Activated T-helper 1 cell treated with anti-CD3 and anti-CD28 coated beads, Interleukin-12 subunit alpha, Interleukin-12 subunit beta, Interleukin-2, Interleukin-4 antibody, amounts not matched to agents 30 ng/mL and 10 ng/mL and 1 ng/mL, durations not matched to agents 14 hours and 24 hours and 36 hours (primary cell): ENCODE measurements around the gene NELFA. TPM values are rescaled to one million over a fixed set of nuclear protein-coding genes. Genes with fewer than 3 reads are reported as not detected.

Source experiments
- DNase-seq: peaks from one replicate; pipeline ENCODE4 v3.0.0; 2021; ENCODE audit warnings: low spot score
- H3K27ac Mint-ChIP-seq: one replicate; pipeline ENCODE4 v1.8.0; 2021; ENCODE audit warnings: mild to moderate bottlenecking, mixed read lengths
- H3K27me3 Mint-ChIP-seq: one replicate; pipeline ENCODE4 v1.8.0; 2022; ENCODE audit warnings: mild to moderate bottlenecking, moderate library complexity, mixed read lengths; ENCODE audit not compliant: insufficient read depth
- H3K36me3 Mint-ChIP-seq: one replicate; pipeline ENCODE4 v1.8.0; 2021; ENCODE audit warnings: low read depth, mixed read lengths
- H3K4me1 Mint-ChIP-seq: one replicate; pipeline ENCODE4 v1.8.0; 2021; ENCODE audit warnings: low read depth, mixed read lengths
- H3K4me3 Mint-ChIP-seq: one replicate; pipeline ENCODE4 v1.8.0; 2021; ENCODE audit warnings: mild to moderate bottlenecking, moderate library complexity, mixed read lengths
- H3K9me3 Mint-ChIP-seq: one replicate; pipeline ENCODE4 v1.8.0; 2021; ENCODE audit warnings: mixed read lengths
- intact Hi-C: fragments of 100-400 bp; cut with micrococcal nuclease; formaldehyde crosslinking; loops from one replicate; pipeline ENCODE4 v1.15.1; 2024
- total RNA-seq: library from RNA; stranded (reverse); gene quantifications from 2 replicates; pipeline ENCODE4 v1.2.3, GENCODE V29; 2022

The NELFA gene
- total RNA-seq, 1 donor from 2014 or later: 52.9 TPM

DNA sequence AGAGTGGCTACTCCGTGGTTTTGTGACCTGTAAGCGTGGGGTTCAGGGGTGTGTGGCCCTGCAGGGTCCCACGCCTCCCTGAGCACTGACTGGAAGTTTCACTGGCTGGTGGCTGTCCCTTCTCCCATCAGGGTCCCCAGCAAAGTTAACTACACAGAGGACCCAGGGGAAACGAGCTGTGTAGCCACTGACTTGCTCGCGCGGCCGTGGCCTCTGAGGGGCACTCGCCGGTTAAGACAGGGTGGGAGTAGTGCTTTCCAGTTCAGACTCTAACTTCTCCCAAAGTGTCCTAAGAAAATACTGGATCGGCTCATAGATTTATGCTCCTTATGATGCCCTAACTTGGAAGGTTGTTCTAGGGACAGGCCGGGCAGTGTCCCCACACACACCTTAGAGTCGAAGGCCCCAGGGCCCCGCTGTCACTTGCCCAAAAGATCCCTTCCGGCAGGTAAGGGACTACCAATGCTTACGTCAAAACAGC lies 28.2 kb downstream of the NELFA start:
- peaks cover 31% of the 10 kb centered on the region for H3K36me3 Mint-ChIP-seq
- H3K4me1 Mint-ChIP-seq: no peaks in the 10 kb centered on the region
- no peak for DNase-seq
- no peaks in the 10 kb centered on the region for H3K9me3 Mint-ChIP-seq
- no peak overlapping the region for H3K4me3 Mint-ChIP-seq
- no peak overlapping the region for H3K27ac Mint-ChIP-seq
- H3K27me3 Mint-ChIP-seq: no peaks in the 10 kb centered on the region
- intact Hi-C loops: no loop called here

DNA sequence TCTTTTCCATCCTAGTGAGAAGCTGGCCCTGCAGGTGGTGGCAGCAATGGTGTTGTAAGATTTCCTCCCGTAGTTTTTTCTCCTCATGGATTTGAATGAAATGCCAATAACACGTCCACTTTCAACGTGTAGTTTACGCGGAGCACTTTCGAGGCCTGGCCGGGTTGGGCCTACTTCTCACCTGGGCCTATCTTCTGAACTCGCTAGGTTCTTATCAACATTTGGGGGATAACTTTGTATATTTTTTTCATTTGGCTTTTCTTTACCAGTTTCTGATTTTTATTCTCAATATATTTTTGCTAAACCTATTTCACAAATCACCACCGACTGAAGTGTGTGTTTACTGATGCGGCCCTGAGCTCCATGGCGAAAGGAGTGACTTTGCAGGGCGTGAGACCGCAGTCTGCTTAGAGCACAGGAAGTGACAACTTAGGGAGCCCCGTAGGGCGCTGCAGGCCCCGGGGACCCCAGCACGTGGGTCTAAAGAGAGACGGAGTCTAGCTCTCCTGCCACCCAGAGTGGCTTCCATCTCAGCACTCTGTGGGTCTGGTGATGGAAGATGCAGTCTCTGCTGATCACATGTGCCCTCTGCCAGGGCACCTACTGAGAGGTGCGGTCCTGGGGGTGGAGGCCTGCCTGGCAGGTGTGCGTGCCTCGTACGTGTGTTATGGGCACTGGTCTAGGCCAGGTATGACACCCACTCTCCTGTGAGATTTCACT lies 29.1 kb downstream of the NELFA start:
- no peaks in the 10 kb centered on the region for H3K27me3 Mint-ChIP-seq
- H3K27ac Mint-ChIP-seq: no peak overlapping the region
- no peaks in the 10 kb centered on the region for H3K4me1 Mint-ChIP-seq
- no peaks in the 10 kb centered on the region for H3K9me3 Mint-ChIP-seq
- intact Hi-C loops: no loop called here
- no peak overlapping the region for H3K4me3 Mint-ChIP-seq
- H3K36me3 Mint-ChIP-seq: peaks cover 34% of the 10 kb centered on the region
- no peak for DNase-seq

- H3K4me3 Mint-ChIP-seq: no peak overlapping the region
- no peaks in the 10 kb centered on the region for H3K9me3 Mint-ChIP-seq
- no peak overlapping the region for H3K27ac Mint-ChIP-seq
- H3K27me3 Mint-ChIP-seq: no peaks in the 10 kb centered on the region
- intact Hi-C loops: no loop called here
- no peaks in the 10 kb centered on the region for H3K4me1 Mint-ChIP-seq
- DNase-seq: no peak
- H3K36me3 Mint-ChIP-seq: peaks cover 37% of the 10 kb centered on the region
These were observed 29.9 kb downstream of the NELFA start for GRCh38 chr4:1978741-1979476.

DNA sequence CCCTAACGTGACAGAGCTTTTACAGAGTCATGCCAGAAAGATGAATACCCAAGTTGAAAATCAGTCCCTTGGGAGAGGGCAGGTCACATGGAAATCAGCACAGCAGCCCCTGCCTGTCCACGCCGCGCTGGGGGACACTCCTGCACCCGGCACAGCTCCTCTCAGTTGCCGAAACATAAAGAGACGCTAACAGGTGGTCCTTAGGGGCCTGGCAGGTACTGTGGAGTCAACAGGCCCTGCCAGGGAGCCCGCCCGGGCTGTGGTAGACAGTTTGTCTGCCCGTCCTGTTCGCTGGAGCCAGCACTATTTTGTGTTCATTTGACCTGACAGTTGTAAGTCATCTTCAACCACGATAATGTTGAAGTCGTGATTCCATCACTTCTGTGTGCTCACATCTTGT lies 30.5 kb downstream of the NELFA start:
- intact Hi-C loops: no loop called here
- H3K27ac Mint-ChIP-seq: no peak overlapping the region
- peaks cover 39% of the 10 kb centered on the region for H3K36me3 Mint-ChIP-seq

GRCh38 chr4:1976416-1977352 lies 32.1 kb downstream of the NELFA start:
- Mint-ChIP-seq H3K4me1 (no peaks in the 10 kb centered on the region), H3K27me3 (no peaks in the 10 kb centered on the region), H3K36me3 (peaks cover 35% of the 10 kb centered on the region)

More for the DNA sequence above, 30.5 kb downstream of the NELFA start:
- no peak for DNase-seq
- H3K4me3 Mint-ChIP-seq: no peak overlapping the region
- H3K9me3 Mint-ChIP-seq: no peaks in the 10 kb centered on the region
- H3K27me3 Mint-ChIP-seq: no peaks in the 10 kb centered on the region
- no peaks in the 10 kb centered on the region for H3K4me1 Mint-ChIP-seq

DNA sequence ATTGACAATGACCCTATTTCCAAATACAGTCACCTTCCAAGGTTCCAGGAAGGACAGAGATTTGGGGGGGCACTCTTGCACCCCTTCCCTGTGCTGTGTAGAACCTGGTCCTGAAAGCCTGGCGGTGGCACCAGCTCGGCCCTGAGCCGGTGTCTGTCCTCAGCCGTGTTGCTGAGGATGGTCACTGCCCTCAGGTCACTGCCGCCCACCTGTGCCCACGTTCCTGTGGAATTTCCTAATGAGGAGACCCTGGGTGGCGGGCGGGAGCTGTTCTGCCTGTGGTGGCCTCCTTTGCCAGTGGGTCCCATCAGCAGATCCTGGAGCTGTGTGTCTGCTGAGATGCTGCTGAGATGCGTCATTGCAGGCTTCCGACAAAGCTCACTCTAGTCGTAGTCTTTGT lies 32.9 kb downstream of the NELFA start:
- Mint-ChIP-seq H3K27me3 (no peaks in the 10 kb centered on the region), H3K36me3 (peaks cover 35% of the 10 kb centered on the region), H3K27ac (no peak overlapping the region), H3K9me3 (no peaks in the 10 kb centered on the region), H3K4me1 (no peaks in the 10 kb centered on the region), H3K4me3 (no peak overlapping the region)
- intact Hi-C loops: no loop called here
- no peak for DNase-seq

More at GRCh38 chr4:1976416-1977352, 32.1 kb downstream of the NELFA start:
- no peak for DNase-seq
- no peak overlapping the region for H3K4me3 Mint-ChIP-seq
- no peak overlapping the region for H3K27ac Mint-ChIP-seq
- no peaks in the 10 kb centered on the region for H3K9me3 Mint-ChIP-seq
- intact Hi-C loops: no loop called here

DNA sequence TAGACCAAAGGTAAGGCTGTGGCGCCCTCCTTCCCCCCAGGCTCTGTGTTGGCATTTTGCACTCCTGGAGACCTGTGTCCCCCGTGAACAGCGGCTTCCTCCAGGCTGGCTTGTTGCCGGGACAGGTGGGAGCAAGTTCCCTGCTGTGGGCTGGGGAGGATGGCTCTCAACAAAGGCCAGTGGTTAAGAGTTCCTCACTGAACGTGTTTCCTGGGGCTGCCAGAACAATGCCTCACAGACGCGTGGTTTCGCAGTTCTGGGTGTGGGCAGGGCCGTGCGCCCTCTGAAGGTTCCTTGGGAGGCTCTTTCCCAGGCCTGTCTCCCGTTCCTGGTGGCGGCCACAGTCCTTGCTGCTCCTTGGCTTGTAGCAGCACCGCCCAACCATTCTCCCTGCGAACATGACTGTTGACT lies 33.4 kb downstream of the NELFA start:
- no peak for DNase-seq
- H3K9me3 Mint-ChIP-seq: no peaks in the 10 kb centered on the region
- H3K4me1 Mint-ChIP-seq: no peaks in the 10 kb centered on the region
- H3K27ac Mint-ChIP-seq: no peak overlapping the region
- peaks cover 34% of the 10 kb centered on the region for H3K36me3 Mint-ChIP-seq
- intact Hi-C loops: no loop called here
- no peak overlapping the region for H3K4me3 Mint-ChIP-seq
- no peaks in the 10 kb centered on the region for H3K27me3 Mint-ChIP-seq

DNA sequence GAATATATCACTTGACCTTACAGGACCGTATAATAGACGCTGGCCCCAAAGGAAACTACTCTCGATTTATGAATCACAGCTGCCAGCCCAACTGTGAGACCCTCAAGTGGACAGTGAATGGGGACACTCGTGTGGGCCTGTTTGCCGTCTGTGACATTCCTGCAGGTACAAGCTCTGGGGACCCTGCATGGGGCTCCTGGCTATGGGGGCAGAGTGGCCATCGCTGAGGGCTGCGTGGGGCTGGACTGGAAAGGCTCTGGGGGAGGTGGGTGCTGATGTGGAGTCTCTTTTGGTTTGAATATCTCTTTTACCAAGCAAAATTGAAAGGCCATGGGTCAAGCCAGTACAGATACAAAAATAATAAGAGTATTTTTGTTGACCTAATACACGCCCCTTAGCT lies 33.9 kb downstream of the NELFA start:
- Mint-ChIP-seq H3K27ac (no peak overlapping the region), H3K27me3 (no peaks in the 10 kb centered on the region), H3K4me3 (no peak overlapping the region), H3K4me1 (no peaks in the 10 kb centered on the region), H3K9me3 (no peaks in the 10 kb centered on the region), H3K36me3 (peaks cover 35% of the 10 kb centered on the region)
- intact Hi-C loops: no loop called here
- no peak for DNase-seq

DNA sequence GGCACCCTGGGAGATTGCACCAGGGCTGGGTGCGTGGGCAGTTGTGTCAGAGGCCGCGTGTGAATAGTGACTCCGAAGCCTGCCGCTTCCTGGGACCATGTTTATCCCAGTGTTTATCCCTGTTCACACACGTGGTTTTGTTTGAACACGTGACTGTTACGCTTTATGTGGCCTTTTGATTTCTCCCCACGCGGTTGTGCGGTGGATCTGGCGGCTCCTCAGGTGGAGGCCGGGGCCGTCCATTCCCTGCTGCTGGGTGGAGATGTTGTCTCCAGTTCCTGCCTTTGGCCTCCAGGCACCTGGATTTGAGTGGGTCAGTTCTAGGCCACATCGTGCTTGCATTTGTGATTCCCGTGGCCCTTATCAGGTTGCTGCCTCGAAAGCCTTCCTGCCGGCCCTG lies 35.1 kb downstream of the NELFA start:
- intact Hi-C loops: no loop called here
- H3K27me3 Mint-ChIP-seq: no peaks in the 10 kb centered on the region

GRCh38 chr4:1973218-1973617 lies 35.6 kb downstream of the NELFA start:
- Mint-ChIP-seq H3K9me3 (no peaks in the 10 kb centered on the region), H3K4me1 (no peaks in the 10 kb centered on the region), H3K27me3 (no peaks in the 10 kb centered on the region), H3K36me3 (peaks cover 37% of the 10 kb centered on the region), H3K4me3 (no peak overlapping the region), H3K27ac (no peak overlapping the region)
- no peak for DNase-seq
- intact Hi-C loops: no loop called here

More for the DNA sequence above, 35.1 kb downstream of the NELFA start:
- Mint-ChIP-seq H3K4me1 (no peaks in the 10 kb centered on the region), H3K36me3 (peaks cover 32% of the 10 kb centered on the region), H3K9me3 (no peaks in the 10 kb centered on the region), H3K4me3 (no peak overlapping the region), H3K27ac (no peak overlapping the region)
- no peak for DNase-seq

DNA sequence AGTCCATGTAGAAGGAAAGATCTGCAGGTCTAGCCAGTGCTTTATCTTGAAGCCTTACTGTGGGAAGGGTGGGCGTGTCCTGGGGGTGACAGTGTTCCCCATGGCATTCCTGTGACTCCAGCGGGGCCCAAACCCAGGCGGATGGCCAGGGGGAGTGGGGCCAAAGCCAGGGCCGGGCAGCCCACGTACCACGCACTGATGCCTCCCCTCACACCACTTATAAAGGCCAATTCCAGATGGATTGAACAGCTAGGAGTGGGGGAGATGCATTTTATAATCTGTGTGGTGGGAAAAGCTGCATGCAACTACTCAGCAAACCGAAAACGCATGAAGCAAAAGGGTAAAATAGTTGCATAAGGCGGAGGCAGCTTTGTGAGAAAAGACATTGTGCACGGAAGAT lies 36.4 kb downstream of the NELFA start:
- DNase-seq: no peak
- Mint-ChIP-seq H3K27me3 (no peaks in the 10 kb centered on the region), H3K9me3 (no peaks in the 10 kb centered on the region), H3K4me3 (no peak overlapping the region), H3K4me1 (no peaks in the 10 kb centered on the region), H3K36me3 (peaks cover 42% of the 10 kb centered on the region), H3K27ac (no peak overlapping the region)
- intact Hi-C loops: no loop called here

DNA sequence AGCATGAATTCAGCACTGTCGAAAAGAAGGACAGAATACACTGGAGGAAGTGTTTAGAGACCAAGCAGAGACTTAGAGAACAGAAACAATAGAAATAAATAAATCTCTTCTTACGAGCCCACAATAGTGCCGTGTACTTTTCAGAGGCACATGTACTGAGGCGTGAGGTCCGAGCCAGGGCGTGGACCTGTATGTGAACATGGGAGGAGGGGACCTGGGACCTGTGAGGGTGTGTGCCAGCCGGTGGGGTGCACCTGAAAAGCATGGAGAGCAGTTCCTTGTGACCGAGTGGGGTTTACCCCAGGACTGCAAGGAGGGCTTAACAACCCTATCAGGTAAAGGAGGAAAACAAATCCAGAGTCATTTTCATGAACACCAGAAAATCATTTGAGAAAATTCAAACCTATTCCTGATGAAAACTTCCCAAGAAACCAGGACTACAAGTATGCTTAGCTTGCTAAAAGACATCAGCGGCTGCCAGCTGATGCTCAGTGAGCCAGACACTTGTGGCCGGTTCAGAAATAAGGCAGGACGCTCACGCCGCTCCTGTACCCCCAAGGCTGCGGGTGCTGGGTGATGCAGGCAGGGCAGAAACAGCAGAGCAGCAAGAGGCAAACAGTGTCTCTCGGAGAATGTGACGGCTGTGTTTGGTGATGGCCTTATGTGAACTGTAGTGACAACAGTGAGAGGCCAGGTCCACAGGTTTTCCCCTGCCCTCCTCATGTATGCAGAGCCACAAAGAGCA lies 37.1 kb downstream of the NELFA start:
- no peak overlapping the region for H3K27ac Mint-ChIP-seq
- intact Hi-C loops: no loop called here
- H3K4me3 Mint-ChIP-seq: no peak overlapping the region
- no peaks in the 10 kb centered on the region for H3K4me1 Mint-ChIP-seq
- no peaks in the 10 kb centered on the region for H3K27me3 Mint-ChIP-seq
- H3K9me3 Mint-ChIP-seq: no peaks in the 10 kb centered on the region
- peaks cover 46% of the 10 kb centered on the region for H3K36me3 Mint-ChIP-seq
- DNase-seq: no peak
